T-helper 2 cell treated with Interferon-gamma antibody and Interleukin-4, amounts not matched to agents 5 μg/mL and 100 μg/mL, for 36 hours (primary cell): ENCODE results near the gene FZR1.

ENCODE experiments used
- DNase-seq: peaks from one replicate; pipeline ENCODE4 v3.0.0; 2021; ENCODE audit warnings: low spot score
- H3K27ac Mint-ChIP-seq: one replicate; pipeline ENCODE4 v1.8.0; 2021; ENCODE audit warnings: mild to moderate bottlenecking, mixed read lengths
- H3K27me3 Mint-ChIP-seq: one replicate; pipeline ENCODE4 v1.8.0; 2021; ENCODE audit warnings: low read depth, mixed read lengths
- H3K36me3 Mint-ChIP-seq: one replicate; pipeline ENCODE4 v1.8.0; 2021; ENCODE audit warnings: low read depth, mixed read lengths
- H3K4me1 Mint-ChIP-seq: one replicate; pipeline ENCODE4 v1.8.0; 2021; ENCODE audit warnings: low read depth, mixed read lengths
- H3K4me3 Mint-ChIP-seq: one replicate; pipeline ENCODE4 v1.8.0; 2022; ENCODE audit warnings: mild to moderate bottlenecking, moderate library complexity, mixed read lengths
- H3K9me3 Mint-ChIP-seq: one replicate; pipeline ENCODE4 v1.8.0; 2021; ENCODE audit warnings: mixed read lengths

FZR1 gene

GRCh38 chr19:3533033-3533432 lies 26.9 kb downstream of the FZR1 start:
- Mint-ChIP-seq H3K4me1 (no peaks in the 10 kb centered on the region), H3K4me3 (no peak overlapping the region)

DNA sequence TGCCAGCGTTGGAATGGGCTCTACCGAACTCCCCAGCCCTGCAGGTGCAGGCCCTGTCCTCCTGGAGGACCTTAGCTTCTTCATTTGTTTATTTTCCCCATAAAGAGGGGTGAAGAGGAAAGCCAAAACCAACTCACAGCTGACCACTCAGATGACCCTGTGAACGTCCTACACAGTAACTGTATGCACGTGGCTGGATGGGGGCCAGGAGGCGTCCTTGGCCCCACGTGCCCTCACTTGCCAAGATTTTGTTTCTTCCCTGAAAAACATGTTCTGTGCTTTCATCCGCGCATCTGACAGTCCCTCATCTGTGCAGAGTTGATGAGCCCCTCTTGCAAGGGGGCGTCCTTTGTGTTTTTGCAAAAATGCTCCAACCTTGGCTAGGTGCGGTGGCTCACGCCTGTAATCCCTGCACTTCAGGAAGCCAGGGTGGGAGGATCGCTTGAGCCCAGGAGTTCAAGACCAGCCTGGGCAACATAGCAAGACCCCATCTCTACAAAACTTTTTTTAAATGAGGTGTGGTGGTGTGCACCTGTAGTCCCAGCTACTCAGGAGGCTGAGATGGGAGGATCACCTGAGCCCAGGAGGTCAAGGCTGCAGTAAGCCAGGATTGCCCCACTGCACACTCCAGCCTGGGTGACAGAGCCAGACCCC lies 27.6 kb downstream of the FZR1 start:
- no peak overlapping the region for H3K4me3 Mint-ChIP-seq
- H3K9me3 Mint-ChIP-seq, result no peaks in the 10 kb centered on the region
- H3K4me1 Mint-ChIP-seq, result no peaks in the 10 kb centered on the region
- DNase-seq, result no peak
- H3K27ac Mint-ChIP-seq, result no peak overlapping the region
- peaks cover 20% of the 10 kb centered on the region for H3K36me3 Mint-ChIP-seq
- H3K27me3 Mint-ChIP-seq, result no peaks in the 10 kb centered on the region

More at GRCh38 chr19:3533033-3533432, 26.9 kb downstream of the FZR1 start:
- H3K36me3 Mint-ChIP-seq, result peaks cover 20% of the 10 kb centered on the region
- no peak for DNase-seq
- no peaks in the 10 kb centered on the region for H3K9me3 Mint-ChIP-seq
- no peak overlapping the region for H3K27ac Mint-ChIP-seq
- H3K27me3 Mint-ChIP-seq, result no peaks in the 10 kb centered on the region

DNA sequence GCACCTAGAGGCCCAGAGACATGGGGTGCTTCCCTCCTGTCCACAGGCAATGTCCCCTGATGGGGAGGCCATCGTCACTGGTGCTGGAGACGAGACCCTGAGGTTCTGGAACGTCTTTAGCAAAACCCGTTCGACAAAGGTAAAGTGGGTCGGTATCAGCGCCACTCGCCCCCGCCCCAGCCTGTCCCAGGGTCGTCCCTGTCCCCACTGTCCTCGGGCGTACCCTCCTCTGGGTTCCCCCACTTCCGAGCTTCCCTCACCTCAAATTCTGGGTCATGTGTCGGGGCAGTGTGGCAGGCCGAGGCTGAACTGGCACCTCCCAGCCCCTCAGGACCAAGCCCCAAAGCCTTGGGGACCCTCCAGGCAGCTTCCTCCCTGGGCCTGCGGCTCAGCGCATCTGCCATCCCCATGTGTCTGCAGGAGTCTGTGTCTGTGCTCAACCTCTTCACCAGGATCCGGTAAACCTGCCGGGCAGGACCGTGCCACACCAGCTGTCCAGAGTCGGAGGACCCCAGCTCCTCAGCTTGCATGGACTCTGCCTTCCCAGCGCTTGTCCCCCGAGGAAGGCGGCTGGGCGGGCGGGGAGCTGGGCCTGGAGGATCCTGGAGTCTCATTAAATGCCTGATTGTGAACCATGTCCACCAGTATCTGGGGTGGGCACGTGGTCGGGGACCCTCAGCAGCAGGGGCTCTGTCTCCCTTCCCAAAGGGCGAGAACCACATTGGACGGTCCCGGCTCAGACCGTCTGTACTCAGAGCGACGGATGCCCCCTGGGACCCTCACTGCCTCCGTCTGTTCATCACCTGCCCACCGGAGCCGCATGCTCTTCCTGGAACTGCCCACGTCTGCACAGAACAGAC lies 28.5 kb downstream of the FZR1 start:
- H3K4me1 Mint-ChIP-seq, result no peaks in the 10 kb centered on the region
- no peaks in the 10 kb centered on the region for H3K9me3 Mint-ChIP-seq
- no peak for DNase-seq
- no peak overlapping the region for H3K27ac Mint-ChIP-seq
- H3K36me3 Mint-ChIP-seq, result peaks cover 25% of the 10 kb centered on the region
- no peaks in the 10 kb centered on the region for H3K27me3 Mint-ChIP-seq
- H3K4me3 Mint-ChIP-seq, result no peak overlapping the region

GRCh38 chr19:3535235-3535535 lies 29.1 kb downstream of the FZR1 start:
- Mint-ChIP-seq H3K36me3 (peaks cover 28% of the 10 kb centered on the region), H3K9me3 (no peaks in the 10 kb centered on the region), H3K27me3 (no peaks in the 10 kb centered on the region), H3K4me1 (no peaks in the 10 kb centered on the region), H3K27ac (no peak overlapping the region), H3K4me3 (no peak overlapping the region)
- DNase-seq, result no peak

- DNase-seq, result no peak
- H3K4me1 Mint-ChIP-seq, result no peaks in the 10 kb centered on the region
- peaks cover 28% of the 10 kb centered on the region for H3K36me3 Mint-ChIP-seq
- no peaks in the 10 kb centered on the region for H3K27me3 Mint-ChIP-seq
- no peaks in the 10 kb centered on the region for H3K9me3 Mint-ChIP-seq
- H3K27ac Mint-ChIP-seq, result no peak overlapping the region
- no peak overlapping the region for H3K4me3 Mint-ChIP-seq
These were observed 29.5 kb downstream of the FZR1 start for GRCh38 chr19:3535563-3535965.

DNA sequence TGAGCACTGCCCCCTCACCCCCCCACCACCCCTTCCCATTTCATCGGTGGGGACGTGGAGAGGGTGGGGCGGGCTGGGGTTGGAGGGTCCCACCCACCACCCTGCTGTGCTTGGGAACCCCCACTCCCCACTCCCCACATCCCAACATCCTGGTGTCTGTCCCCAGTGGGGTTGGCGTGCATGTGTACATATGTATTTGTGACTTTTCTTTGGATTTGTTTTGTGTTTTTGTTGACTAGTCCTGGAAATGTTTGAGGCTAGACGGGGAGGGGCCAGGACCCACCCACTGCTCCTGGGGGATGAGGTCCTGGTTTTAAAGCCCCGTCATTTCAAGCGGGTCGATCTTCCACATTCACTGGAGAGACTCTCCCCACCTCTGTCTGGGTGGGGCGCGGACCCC lies 29.9 kb downstream of the FZR1 start:
- DNase-seq, result no peak
- Mint-ChIP-seq H3K4me1 (no peaks in the 10 kb centered on the region), H3K9me3 (no peaks in the 10 kb centered on the region), H3K4me3 (no peak overlapping the region), H3K36me3 (peaks cover 28% of the 10 kb centered on the region), H3K27me3 (no peaks in the 10 kb centered on the region), H3K27ac (no peak overlapping the region)

DNA sequence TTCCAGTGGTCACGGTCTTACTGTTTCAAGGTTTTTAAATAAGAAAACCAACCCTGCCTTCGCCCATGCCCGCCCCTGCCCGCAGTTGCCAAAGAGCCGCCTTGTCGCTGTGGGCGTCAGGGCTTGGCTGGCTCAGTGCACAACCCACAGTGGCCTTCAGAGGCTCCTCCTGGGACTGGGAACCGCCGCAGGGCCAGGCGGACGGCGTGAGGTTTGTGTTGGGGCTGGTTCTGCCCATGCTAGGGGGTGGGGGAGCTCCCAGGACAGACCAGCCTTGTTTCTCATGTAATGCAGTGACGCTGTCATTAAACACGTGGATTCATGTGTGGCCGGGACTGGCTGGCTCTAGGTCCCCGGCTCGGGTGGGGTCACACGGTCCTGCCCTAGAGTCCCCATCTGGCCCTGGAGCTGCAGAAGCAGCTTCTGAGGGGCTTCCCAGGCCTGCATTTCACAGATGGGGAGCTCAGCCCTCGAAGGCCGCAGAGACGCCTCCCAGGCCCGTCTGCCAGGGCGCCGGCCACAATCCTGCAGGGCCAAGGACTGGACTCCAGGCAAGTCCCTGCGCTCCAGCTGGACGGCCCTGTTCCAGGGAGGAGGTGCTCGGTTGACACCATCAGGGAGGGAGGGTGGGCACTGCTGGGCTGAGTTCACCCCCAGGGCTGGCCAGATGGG lies 30.5 kb downstream of the FZR1 start:
- Mint-ChIP-seq H3K4me1 (no peaks in the 10 kb centered on the region), H3K27ac (no peak overlapping the region), H3K27me3 (no peaks in the 10 kb centered on the region), H3K4me3 (no peak overlapping the region), H3K9me3 (no peaks in the 10 kb centered on the region), H3K36me3 (peaks cover 23% of the 10 kb centered on the region)
- DNase-seq, result no peak

GRCh38 chr19:3537101-3537437 lies 31.0 kb downstream of the FZR1 start:
- no peaks in the 10 kb centered on the region for H3K4me1 Mint-ChIP-seq
- peaks cover 23% of the 10 kb centered on the region for H3K36me3 Mint-ChIP-seq
- DNase-seq, result no peak
- H3K9me3 Mint-ChIP-seq, result no peaks in the 10 kb centered on the region
- H3K4me3 Mint-ChIP-seq, result no peak overlapping the region
- H3K27me3 Mint-ChIP-seq, result no peaks in the 10 kb centered on the region
- no peak overlapping the region for H3K27ac Mint-ChIP-seq

GRCh38 chr19:3537438-3538240 lies 31.5 kb downstream of the FZR1 start:
- Mint-ChIP-seq H3K4me1 (no peaks in the 10 kb centered on the region), H3K4me3 (no peak overlapping the region), H3K36me3 (peaks cover 21% of the 10 kb centered on the region), H3K9me3 (no peaks in the 10 kb centered on the region), H3K27me3 (no peaks in the 10 kb centered on the region), H3K27ac (peak overlapping the region; percentile 10)
- no peak for DNase-seq

- no peaks in the 10 kb centered on the region for H3K27me3 Mint-ChIP-seq
- H3K4me1 Mint-ChIP-seq, result no peaks in the 10 kb centered on the region
- no peaks in the 10 kb centered on the region for H3K9me3 Mint-ChIP-seq
- no peak overlapping the region for H3K27ac Mint-ChIP-seq
- DNase-seq, result no peak
- peaks cover 21% of the 10 kb centered on the region for H3K36me3 Mint-ChIP-seq
- H3K4me3 Mint-ChIP-seq, result no peak overlapping the region
These were observed 32.3 kb downstream of the FZR1 start for GRCh38 chr19:3538258-3538929.

DNA sequence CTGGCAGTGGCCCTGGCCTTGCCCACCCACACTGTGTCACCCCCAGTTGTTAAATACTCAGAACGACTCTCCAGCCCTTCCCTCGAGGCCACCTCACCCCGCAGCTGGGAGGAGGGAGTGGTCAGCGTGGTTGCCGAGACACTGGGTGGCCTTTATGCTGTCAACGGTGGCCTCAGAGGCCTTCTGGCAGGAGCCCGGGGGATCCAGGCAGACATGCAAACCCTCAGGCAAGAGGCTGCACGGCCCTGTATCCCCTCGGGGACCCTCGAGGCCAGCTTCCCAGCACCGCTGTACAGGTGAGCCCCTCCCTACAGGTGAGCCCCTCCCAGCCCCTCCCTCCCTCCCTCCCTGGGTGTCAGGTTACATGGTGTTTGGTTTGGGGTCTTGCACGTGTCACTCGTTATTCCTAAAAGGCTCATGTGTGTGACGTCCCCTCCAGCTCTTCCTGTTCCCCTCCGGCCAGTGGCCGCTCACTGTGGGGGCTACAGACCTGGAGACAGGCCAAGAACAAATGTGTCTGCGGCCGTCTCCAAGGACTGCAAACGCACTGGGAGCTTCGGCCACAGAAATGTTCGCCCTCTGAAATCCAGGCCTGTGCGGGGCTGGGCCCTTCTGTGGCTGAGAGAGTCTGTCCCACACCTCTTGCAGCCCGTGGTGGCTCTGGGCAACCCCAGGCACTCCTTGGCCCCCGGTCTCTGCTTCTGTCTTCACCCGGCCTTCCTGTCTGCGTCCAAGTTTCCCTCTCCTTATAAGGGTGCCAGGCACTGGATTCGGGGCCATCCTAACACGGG lies 33.0 kb downstream of the FZR1 start, which contains the start of gene TEKTIP1:
Gene TEKTIP1 (plus strand): TSS at position 210 of the 791 bp plus-strand sequence. CDS start 4 bp downstream, at position 214.
- H3K27ac Mint-ChIP-seq, result no peak within 1 kb of the TSS

GRCh38 chr19:3539756-3540118 lies 33.6 kb downstream of the FZR1 start:
- no peak overlapping the region for H3K27ac Mint-ChIP-seq
- DNase-seq, result no peak

More for the DNA sequence above, 33.0 kb downstream of the FZR1 start, which contains the start of gene TEKTIP1:
- Mint-ChIP-seq H3K27me3 (no peaks in the 10 kb centered on the region), H3K9me3 (no peaks in the 10 kb centered on the region), H3K4me1 (no peaks in the 10 kb centered on the region), H3K36me3 (peaks cover 17% of the 10 kb centered on the region), H3K4me3 (no peak within 1 kb of the TSS)
- no peak for DNase-seq

More at GRCh38 chr19:3539756-3540118, 33.6 kb downstream of the FZR1 start:
- Mint-ChIP-seq H3K4me1 (no peaks in the 10 kb centered on the region), H3K9me3 (no peaks in the 10 kb centered on the region), H3K27me3 (no peaks in the 10 kb centered on the region), H3K4me3 (no peak overlapping the region), H3K36me3 (peaks cover 14% of the 10 kb centered on the region)
